HG02763 (cell line): ENCODE results near the gene OR13H1.
"Not testable (repeated sequence)": the region's sequence is repeated elsewhere in the genome, so short reads cannot be mapped to it uniquely, and the experiment has no call there.

Experiments used
- ATAC-seq: cut with Tn5 transposase; IDR thresholded peaks from one replicate; pipeline ENCODE4 v1.9.1; 2021; ENCODE audit warnings: mild to moderate bottlenecking, moderate library complexity; ENCODE audit not compliant: unreplicated experiment

The OR13H1 gene

GRCh38 chrX:131543774-131544173, at the start of gene OR13H1:
TSS of gene OR13H1 (plus strand) at chrX:131544074. CDS start at chrX:131544074, 0 bp downstream.
- no peak for ATAC-seq

GRCh38 chrX:131501556-131501955, 42.3 kb upstream of the OR13H1 start:
- ATAC-seq, result not testable (repeated sequence)

- ATAC-seq, result no peak
Measured at GRCh38 chrX:131513159-131513914, 30.5 kb upstream of the OR13H1 start.

GRCh38 chrX:131521824-131522223, 22.1 kb upstream of the OR13H1 start:
- no peak for ATAC-seq

GRCh38 chrX:131544218-131544617, 344 bp downstream of the OR13H1 start:
- ATAC-seq, result no peak

GRCh38 chrX:131549011-131549410, 5.1 kb downstream of the OR13H1 start:
- ATAC-seq, result no peak

GRCh38 chrX:131552453-131552852, 8.6 kb downstream of the OR13H1 start:
- not testable (repeated sequence) for ATAC-seq

- ATAC-seq, result no peak
Measured at GRCh38 chrX:131558562-131558961, 14.7 kb downstream of the OR13H1 start.

- ATAC-seq, result no peak
Measured at GRCh38 chrX:131564553-131565229, 20.8 kb downstream of the OR13H1 start.

- ATAC-seq, result no peak
Measured at GRCh38 chrX:131565909-131566308, 22.0 kb downstream of the OR13H1 start.

GRCh38 chrX:131571348-131571747, 27.5 kb downstream of the OR13H1 start:
- no peak for ATAC-seq

GRCh38 chrX:131572372-131573014, 28.6 kb downstream of the OR13H1 start:
- no peak for ATAC-seq

GRCh38 chrX:131577413-131577812, 33.5 kb downstream of the OR13H1 start:
- no peak for ATAC-seq

GRCh38 chrX:131577999-131578734, 34.3 kb downstream of the OR13H1 start:
- no peak for ATAC-seq

GRCh38 chrX:131578735-131579367, 35.0 kb downstream of the OR13H1 start:
- not testable (repeated sequence) for ATAC-seq

GRCh38 chrX:131588995-131589394, 45.1 kb downstream of the OR13H1 start:
- no peak for ATAC-seq
